Neural cell (in vitro differentiated cells): ENCODE results near the gene UBAP2. TPM values are rescaled to one million over a fixed set of nuclear protein-coding genes. Genes with fewer than 3 reads are reported as not detected.

Experiments used
- H2AFZ ChIP-seq: fragments of 200-600, 300-800 bp; sonication (generic), shearing (Covaris generic); 2 replicates; pipeline ENCODE4 v1.6.0; 2014; ENCODE audit warnings: low read depth, mild to moderate bottlenecking, antibody characterized with exemption, low read length, moderate library complexity
- H3F3A ChIP-seq: fragments of 200-600 bp; shearing (Covaris generic); 2 replicates; pipeline ENCODE4 v1.6.1; 2016; ENCODE audit warnings: mild to moderate bottlenecking, moderate library complexity, mixed read lengths, antibody characterized with exemption, low read length; ENCODE audit not compliant: insufficient read depth, poor library complexity, severe bottlenecking
- H3K27ac ChIP-seq: fragments of 200-600, 300-800 bp; sonication (generic), shearing (Covaris generic); 2 replicates; pipeline ENCODE4 v1.5.1; 2014; ENCODE audit warnings: mild to moderate bottlenecking, low read length, moderate library complexity
- H3K27me3 ChIP-seq: fragments of 300-800, 200-600 bp; sonication (generic), shearing (Covaris generic); 2 replicates; pipeline ENCODE4 v1.6.0; 2014; ENCODE audit warnings: mild to moderate bottlenecking, low read depth, low read length, moderate library complexity; ENCODE audit not compliant: insufficient read depth
- H3K36me3 ChIP-seq: fragments of 300-800, 200-600 bp; sonication (generic), shearing (Covaris generic); 2 replicates; pipeline ENCODE4 v1.5.1; 2014; ENCODE audit warnings: mild to moderate bottlenecking, antibody characterized with exemption, low read length, moderate library complexity; ENCODE audit not compliant: insufficient read depth
- H3K4me2 ChIP-seq: fragments of 300-800, 200-600 bp; sonication (generic), shearing (Covaris generic); 2 replicates; pipeline ENCODE4 v1.6.0; 2014; ENCODE audit warnings: mild to moderate bottlenecking, low read length
- H3K4me3 ChIP-seq: fragments of 300-800, 200-600 bp; sonication (generic), shearing (Covaris generic); 2 replicates; pipeline ENCODE4 v1.5.1; 2014; ENCODE audit warnings: mild to moderate bottlenecking, low read length, moderate library complexity
- H3K79me2 ChIP-seq: fragments of 200-600 bp; shearing (Covaris generic); replicated peaks from 2 replicates; pipeline ENCODE4 v1.6.0; 2014; ENCODE audit warnings: mild to moderate bottlenecking, low read length, moderate library complexity; ENCODE audit not compliant: insufficient read depth
- H3K9ac ChIP-seq: fragments of 300-800, 200-600 bp; sonication (generic), shearing (Covaris generic); 2 replicates; pipeline ENCODE4 v1.6.1; 2016; ENCODE audit warnings: mild to moderate bottlenecking, low read length, mixed read lengths
- H3K9me2 ChIP-seq: fragments of 200-600 bp; shearing (Covaris generic); 2 replicates; pipeline ENCODE4 v1.6.1; 2016; ENCODE audit warnings: mild to moderate bottlenecking, low read length, mixed read lengths; ENCODE audit not compliant: insufficient read depth
- H3K9me3 ChIP-seq: fragments of 200-600, 300-800 bp; sonication (generic), shearing (Covaris generic); 2 replicates; pipeline ENCODE4 v1.6.1; 2016; ENCODE audit warnings: mild to moderate bottlenecking, mixed run types, low read length, moderate library complexity, mixed read lengths
- H4K20me1 ChIP-seq: fragments of 200-600 bp; shearing (Covaris generic); 2 replicates; pipeline ENCODE4 v1.6.1; 2016; ENCODE audit warnings: mild to moderate bottlenecking, mixed run types; ENCODE audit not compliant: insufficient read depth
- EP300 ChIP-seq: fragments of 450-650 bp; conservative IDR thresholded peaks from 2 replicates; pipeline ENCODE4 v1.6.1; 2014; ENCODE audit warnings: antibody characterized with exemption, mild to moderate bottlenecking, moderate library complexity; ENCODE audit not compliant: poor library complexity, severe bottlenecking
- EZH2 ChIP-seq: fragments of 200-600, 300-800 bp; shearing (Covaris generic), sonication (generic); IDR thresholded peaks from 2 replicates; pipeline ENCODE4 v1.6.1; 2014; ENCODE audit warnings: antibody characterized with exemption, low read length, borderline replicate concordance, mild to moderate bottlenecking; ENCODE audit not compliant: insufficient read depth, poor library complexity, severe bottlenecking
- MXI1 ChIP-seq: fragments of 450-650 bp; conservative IDR thresholded peaks from 2 replicates; pipeline ENCODE4 v1.6.1; 2014; ENCODE audit warnings: antibody characterized with exemption, mild to moderate bottlenecking; ENCODE audit not compliant: poor library complexity, severe bottlenecking
- POLR2AphosphoS5 ChIP-seq: IDR thresholded peaks from 2 replicates; pipeline ENCODE4 v1.6.1; 2012
- RAD21 ChIP-seq: fragments of 450-650 bp; conservative IDR thresholded peaks from 2 replicates; pipeline ENCODE4 v1.6.1; 2014; ENCODE audit warnings: antibody characterized with exemption, mild to moderate bottlenecking, moderate library complexity
- SMC3 ChIP-seq: fragments of 450-650 bp; conservative IDR thresholded peaks from 2 replicates; pipeline ENCODE4 v1.6.1; 2014; ENCODE audit warnings: antibody characterized with exemption, mild to moderate bottlenecking, moderate library complexity; ENCODE audit not compliant: poor library complexity
- polyA plus RNA-seq: library from polyadenylated mRNA; depleted of rRNA; stranded (reverse); fragments of >200 nt; gene quantifications from 2 replicates; pipeline ENCODE4 v1.2.3, GENCODE V29; 2014
- TF ChIP-seq, protein P1 (sequence below): IDR thresholded peaks from 2 replicates; pipeline ENCODE4 v1.6.1; 2012; ENCODE audit warnings: borderline replicate concordance
- TF ChIP-seq, protein P2 (sequence below): fragments of 450-650 bp; IDR thresholded peaks from 2 replicates; pipeline ENCODE4 v1.5.1; 2014; ENCODE audit warnings: antibody characterized with exemption, mild to moderate bottlenecking, moderate library complexity; ENCODE audit not compliant: poor library complexity, severe bottlenecking

Gene UBAP2
- polyA plus RNA-seq, 1 donor from 2014 or later, result 9.2 TPM

DNA sequence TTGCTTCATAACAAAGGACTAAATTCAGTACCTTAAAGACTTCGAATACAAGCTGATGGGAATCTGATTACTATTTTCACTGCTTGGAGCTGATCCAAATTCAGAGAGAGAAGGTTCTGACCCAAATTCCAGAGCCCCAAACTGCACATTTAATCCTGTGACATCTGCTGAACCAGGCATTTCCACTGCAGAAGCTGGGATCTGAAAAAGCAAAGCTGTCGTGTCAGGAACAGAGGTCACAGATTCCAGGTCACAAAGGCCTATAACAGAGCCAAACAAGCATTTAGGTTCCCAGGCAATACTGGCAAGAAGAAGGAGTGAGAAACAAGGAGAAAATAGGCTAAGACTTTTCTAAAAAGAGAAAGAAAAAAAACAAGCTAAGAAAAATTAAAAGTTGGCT is 105.3 kb downstream of the UBAP2 start:
- no peaks in the 10 kb centered on the region for H3F3A ChIP-seq
- H3K79me2 ChIP-seq, result no peaks in the 10 kb centered on the region
- no peaks in the 10 kb centered on the region for H4K20me1 ChIP-seq
- H3K4me2 ChIP-seq, result no peak overlapping the region
- no peak overlapping the region for H2AFZ ChIP-seq
- TF ChIP-seq EP300 (no peak), EZH2 (no peak), SMC3 (no peak)
- TF ChIP-seq, protein P1, sequence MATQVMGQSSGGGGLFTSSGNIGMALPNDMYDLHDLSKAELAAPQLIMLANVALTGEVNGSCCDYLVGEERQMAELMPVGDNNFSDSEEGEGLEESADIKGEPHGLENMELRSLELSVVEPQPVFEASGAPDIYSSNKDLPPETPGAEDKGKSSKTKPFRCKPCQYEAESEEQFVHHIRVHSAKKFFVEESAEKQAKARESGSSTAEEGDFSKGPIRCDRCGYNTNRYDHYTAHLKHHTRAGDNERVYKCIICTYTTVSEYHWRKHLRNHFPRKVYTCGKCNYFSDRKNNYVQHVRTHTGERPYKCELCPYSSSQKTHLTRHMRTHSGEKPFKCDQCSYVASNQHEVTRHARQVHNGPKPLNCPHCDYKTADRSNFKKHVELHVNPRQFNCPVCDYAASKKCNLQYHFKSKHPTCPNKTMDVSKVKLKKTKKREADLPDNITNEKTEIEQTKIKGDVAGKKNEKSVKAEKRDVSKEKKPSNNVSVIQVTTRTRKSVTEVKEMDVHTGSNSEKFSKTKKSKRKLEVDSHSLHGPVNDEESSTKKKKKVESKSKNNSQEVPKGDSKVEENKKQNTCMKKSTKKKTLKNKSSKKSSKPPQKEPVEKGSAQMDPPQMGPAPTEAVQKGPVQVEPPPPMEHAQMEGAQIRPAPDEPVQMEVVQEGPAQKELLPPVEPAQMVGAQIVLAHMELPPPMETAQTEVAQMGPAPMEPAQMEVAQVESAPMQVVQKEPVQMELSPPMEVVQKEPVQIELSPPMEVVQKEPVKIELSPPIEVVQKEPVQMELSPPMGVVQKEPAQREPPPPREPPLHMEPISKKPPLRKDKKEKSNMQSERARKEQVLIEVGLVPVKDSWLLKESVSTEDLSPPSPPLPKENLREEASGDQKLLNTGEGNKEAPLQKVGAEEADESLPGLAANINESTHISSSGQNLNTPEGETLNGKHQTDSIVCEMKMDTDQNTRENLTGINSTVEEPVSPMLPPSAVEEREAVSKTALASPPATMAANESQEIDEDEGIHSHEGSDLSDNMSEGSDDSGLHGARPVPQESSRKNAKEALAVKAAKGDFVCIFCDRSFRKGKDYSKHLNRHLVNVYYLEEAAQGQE, result no peak
- H3K9ac ChIP-seq, result no peak overlapping the region
- no peaks in the 10 kb centered on the region for H3K9me2 ChIP-seq
- no peak overlapping the region for H3K4me3 ChIP-seq
- H3K9me3 ChIP-seq, result no peaks in the 10 kb centered on the region
- no peak overlapping the region for H3K27ac ChIP-seq
- H3K27me3 ChIP-seq, result no peaks in the 10 kb centered on the region
- H3K36me3 ChIP-seq, result peaks cover 6% of the 10 kb centered on the region

DNA sequence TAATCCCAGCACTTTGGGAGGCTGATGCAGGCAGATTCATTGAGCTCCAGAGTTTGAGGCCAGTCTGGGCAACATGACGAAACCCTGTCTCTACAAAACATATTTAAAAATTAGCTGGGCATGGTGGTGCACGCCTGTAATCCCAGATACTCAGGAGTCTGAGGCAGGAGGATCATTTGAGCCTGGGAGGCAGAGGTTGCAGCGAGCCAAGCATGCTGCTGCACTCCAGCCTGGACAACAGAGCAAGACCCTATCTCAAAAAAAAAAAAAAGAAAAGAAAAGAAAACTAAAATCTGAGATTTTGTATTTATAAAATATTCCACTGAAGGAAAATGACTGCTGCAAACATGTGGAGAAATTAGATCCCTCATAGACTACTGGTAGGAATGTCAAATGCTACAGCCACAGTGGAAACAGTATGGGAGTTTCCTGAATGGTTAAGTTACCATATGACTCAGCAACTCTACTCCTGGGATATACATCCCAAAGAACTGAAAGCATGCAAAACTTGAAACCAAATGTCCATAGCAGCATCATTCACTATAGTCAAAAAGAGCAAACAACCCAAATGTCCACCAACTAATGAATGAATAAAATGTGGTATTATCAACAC is 106.1 kb downstream of the UBAP2 start:
- H3K27me3 ChIP-seq, result no peaks in the 10 kb centered on the region
- H3K79me2 ChIP-seq, result no peaks in the 10 kb centered on the region
- no peaks in the 10 kb centered on the region for H3K9me3 ChIP-seq
- no peak overlapping the region for H3K4me2 ChIP-seq
- no peak overlapping the region for H2AFZ ChIP-seq
- H4K20me1 ChIP-seq, result no peaks in the 10 kb centered on the region
- H3K27ac ChIP-seq, result no peak overlapping the region
- no peaks in the 10 kb centered on the region for H3K9me2 ChIP-seq
- no peak overlapping the region for H3K9ac ChIP-seq
- no peaks in the 10 kb centered on the region for H3F3A ChIP-seq
- peaks cover 6% of the 10 kb centered on the region for H3K36me3 ChIP-seq
- no peak overlapping the region for H3K4me3 ChIP-seq
- TF ChIP-seq MXI1 (no peak), POLR2AphosphoS5 (no peak), EP300 (no peak), RAD21 (no peak), SMC3 (no peak), EZH2 (no peak)
- TF ChIP-seq, protein P2, sequence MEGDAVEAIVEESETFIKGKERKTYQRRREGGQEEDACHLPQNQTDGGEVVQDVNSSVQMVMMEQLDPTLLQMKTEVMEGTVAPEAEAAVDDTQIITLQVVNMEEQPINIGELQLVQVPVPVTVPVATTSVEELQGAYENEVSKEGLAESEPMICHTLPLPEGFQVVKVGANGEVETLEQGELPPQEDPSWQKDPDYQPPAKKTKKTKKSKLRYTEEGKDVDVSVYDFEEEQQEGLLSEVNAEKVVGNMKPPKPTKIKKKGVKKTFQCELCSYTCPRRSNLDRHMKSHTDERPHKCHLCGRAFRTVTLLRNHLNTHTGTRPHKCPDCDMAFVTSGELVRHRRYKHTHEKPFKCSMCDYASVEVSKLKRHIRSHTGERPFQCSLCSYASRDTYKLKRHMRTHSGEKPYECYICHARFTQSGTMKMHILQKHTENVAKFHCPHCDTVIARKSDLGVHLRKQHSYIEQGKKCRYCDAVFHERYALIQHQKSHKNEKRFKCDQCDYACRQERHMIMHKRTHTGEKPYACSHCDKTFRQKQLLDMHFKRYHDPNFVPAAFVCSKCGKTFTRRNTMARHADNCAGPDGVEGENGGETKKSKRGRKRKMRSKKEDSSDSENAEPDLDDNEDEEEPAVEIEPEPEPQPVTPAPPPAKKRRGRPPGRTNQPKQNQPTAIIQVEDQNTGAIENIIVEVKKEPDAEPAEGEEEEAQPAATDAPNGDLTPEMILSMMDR, result no peak
- TF ChIP-seq, protein P1, result no peak
